GM21423 (cell line): ENCODE measurements around the gene SLC5A11.

Experiments
- ATAC-seq: cut with Tn5 transposase; IDR thresholded peaks from one replicate; pipeline ENCODE4 v1.9.1; 2021; ENCODE audit warnings: mild to moderate bottlenecking, moderate library complexity; ENCODE audit not compliant: unreplicated experiment

Gene SLC5A11

GRCh38 chr16:24915576-24915975 is 69.8 kb downstream of the SLC5A11 start:
- ATAC-seq, result no peak

DNA sequence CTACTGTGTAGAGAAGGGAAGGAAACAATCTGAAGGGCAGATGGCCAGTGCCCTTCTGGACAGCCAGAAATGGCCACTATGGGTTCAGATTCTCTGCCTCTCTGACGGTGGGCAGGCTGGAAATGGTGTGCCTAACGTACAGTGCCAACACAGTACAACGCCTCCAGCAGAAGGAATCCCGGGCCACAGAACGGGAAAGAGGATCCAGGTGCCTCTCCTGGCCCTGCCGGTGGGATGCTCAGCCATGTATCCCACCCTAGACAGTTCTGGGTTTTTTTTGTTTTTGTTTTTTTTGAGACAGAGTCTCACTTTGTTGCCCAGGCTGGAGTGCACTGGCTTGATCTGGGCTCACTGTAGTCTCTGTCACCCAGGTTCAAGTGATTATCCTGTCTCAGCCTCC is 71.5 kb downstream of the SLC5A11 start:
- no peak for ATAC-seq

- no peak for ATAC-seq
Observed at GRCh38 chr16:24917891-24918290, 72.1 kb downstream of the SLC5A11 start.

- ATAC-seq, result no peak
Observed at GRCh38 chr16:24918641-24919040, 72.9 kb downstream of the SLC5A11 start.

- ATAC-seq, result no peak
Observed at GRCh38 chr16:24919536-24919935, 73.8 kb downstream of the SLC5A11 start.

- no peak for ATAC-seq
Observed at GRCh38 chr16:24920568-24920967, 74.8 kb downstream of the SLC5A11 start.

- no peak for ATAC-seq
Observed at GRCh38 chr16:24921229-24921628, 75.5 kb downstream of the SLC5A11 start.

DNA sequence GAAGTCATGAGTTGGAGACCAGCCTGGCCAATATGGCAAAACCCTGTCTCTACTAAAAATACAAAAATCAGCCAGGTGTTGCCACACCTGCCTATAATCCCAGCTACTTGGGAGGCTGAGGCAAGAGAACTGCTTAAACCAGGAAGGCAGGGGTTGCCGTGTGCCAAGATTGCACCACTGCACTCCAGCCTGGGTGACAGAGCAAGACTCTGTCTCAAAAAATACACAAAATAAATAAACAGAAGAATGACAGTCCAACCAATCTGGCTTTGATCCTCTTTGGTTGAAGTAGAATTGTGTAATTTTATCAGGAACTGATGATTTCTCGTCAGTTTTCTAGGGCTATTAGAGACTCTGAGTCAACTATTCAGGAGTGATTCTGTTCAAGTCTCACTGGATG is 79.4 kb downstream of the SLC5A11 start:
- ATAC-seq, result no peak

DNA sequence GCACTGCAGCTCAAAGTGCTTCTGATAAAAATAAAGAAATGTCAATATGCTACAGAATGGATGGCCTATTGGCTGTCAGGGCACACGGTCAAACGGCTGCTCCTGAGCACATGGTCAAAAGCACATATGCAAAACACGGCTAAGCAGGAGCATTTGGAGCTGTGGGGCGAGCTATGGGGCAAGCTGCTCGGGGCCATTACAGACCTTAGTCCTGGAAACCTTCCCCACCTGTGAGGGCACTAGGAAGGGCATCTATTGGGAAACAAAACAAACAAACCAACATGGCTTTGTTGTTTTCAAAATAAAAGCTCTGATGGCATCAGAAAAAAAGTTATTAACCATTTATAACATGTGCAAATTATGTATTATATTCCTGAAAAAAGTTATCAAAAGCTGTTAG is 83.6 kb downstream of the SLC5A11 start:
- no peak for ATAC-seq

- no peak for ATAC-seq
Observed at GRCh38 chr16:24930440-24930839, 84.7 kb downstream of the SLC5A11 start.

GRCh38 chr16:24931091-24931490 is 85.3 kb downstream of the SLC5A11 start:
- ATAC-seq, result no peak

- ATAC-seq, result no peak
Observed at GRCh38 chr16:24935336-24935735, 89.6 kb downstream of the SLC5A11 start.

DNA sequence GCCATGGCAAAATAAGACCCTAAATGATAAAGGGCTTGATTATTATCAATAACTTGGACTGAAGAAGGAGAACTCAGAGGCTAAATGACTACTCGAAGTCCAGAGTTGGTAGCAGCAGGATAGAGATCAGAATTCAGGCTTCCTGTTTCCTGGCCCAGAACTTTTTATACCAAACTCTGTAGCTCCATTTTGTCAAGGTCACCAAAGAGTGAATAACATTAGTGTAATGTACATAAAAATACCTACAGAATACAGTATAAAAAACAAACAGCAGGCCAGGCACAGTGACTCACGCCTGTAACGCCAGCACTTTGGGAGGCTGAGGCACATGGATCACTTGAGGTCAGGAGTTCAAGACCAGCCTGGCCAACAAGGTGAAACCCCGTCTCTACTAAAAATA is 90.4 kb downstream of the SLC5A11 start:
- ATAC-seq, result no peak

GRCh38 chr16:24939224-24939623 is 93.5 kb downstream of the SLC5A11 start:
- ATAC-seq, result no peak

DNA sequence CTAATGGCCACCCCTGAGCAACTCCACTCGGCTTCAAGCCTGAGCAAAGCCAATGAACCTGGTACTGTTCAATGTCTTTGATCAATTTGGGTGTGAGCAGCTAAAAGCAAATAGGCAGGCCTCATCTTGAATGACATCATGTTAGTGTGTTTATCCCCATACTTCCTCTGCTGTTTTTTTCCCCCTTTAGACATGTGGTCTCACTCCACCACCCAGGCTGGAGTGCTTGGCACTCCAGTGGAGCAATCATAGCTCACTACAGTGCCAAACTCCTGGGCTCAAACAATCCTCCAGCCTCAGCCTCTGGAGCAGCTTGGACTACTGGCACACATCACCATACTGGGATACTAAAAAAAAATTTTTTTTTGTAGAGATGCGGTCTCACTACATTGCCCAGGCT is 94.0 kb downstream of the SLC5A11 start:
- ATAC-seq, result no peak

- ATAC-seq, result no peak
Observed at GRCh38 chr16:24943471-24943870, 97.7 kb downstream of the SLC5A11 start.

- ATAC-seq, result no peak
Observed at GRCh38 chr16:24944206-24944605, 98.4 kb downstream of the SLC5A11 start.

- ATAC-seq, result no peak
Observed at GRCh38 chr16:24946155-24946554, 100.4 kb downstream of the SLC5A11 start.

DNA sequence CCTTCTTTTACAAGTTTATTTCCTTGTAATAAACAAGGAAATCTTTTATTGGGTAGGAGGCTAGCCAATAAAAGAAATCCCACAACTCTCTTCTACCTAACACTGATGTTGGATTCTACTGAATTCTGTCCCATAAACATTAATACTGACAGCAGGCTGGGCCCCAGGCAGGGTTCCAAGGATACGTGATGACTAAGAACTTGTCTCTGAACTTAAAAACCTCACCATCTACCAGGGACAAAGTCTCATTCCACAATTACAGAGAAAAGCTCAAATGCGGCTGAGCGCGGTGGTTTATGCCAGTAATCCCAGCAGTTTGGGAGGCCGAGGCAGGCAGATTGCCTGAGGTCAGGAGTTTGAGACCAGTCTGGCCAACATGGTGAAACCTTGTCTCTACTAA is 104.5 kb downstream of the SLC5A11 start:
- ATAC-seq, result no peak

- ATAC-seq, result no peak
Observed at GRCh38 chr16:24953306-24953705, 107.5 kb downstream of the SLC5A11 start.

- no peak for ATAC-seq
Observed at GRCh38 chr16:24953721-24954120, 108.0 kb downstream of the SLC5A11 start.

DNA sequence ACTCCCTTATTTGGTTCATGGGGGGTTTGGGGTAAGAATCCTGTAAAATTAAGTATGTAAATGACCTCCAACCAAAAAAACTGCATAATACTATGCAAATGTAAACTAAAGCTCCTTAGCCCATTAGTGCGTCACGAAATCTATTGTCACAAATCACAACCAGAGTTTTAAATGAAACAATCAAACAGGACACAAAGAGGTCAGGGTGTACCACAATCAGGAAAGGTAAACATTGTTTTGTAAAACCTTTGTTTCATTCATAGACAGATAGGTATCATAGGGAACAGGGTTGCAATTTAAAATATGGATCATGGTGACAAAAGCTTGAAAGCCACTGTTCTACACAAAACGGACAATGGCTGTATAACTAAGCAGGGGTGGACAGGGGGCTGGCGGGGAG is 108.4 kb downstream of the SLC5A11 start:
- no peak for ATAC-seq

GRCh38 chr16:24955975-24956731 is 110.4 kb downstream of the SLC5A11 start:
- no peak for ATAC-seq
